IMR-90 (cell line): ENCODE data around the gene CCDC12. TPM values are rescaled to one million over a fixed set of nuclear protein-coding genes. Genes with fewer than 3 reads are reported as not detected.

Experiments used
- ATAC-seq: fragments of 200-7000 bp; cut with Tn5 transposase; 2 replicates; pipeline ENCODE4 v1.9.1; 2020; ENCODE audit warnings: low read depth, mild to moderate bottlenecking, moderate library complexity
- BruUV-seq: library from RNA; stranded (reverse); fragments of 400-500 nt; replicated peaks from 2 replicates; lab custom pipeline; 2021; lab: Mats Ljungman, UMichigan
- CTCF ChIA-PET: fragments of 300-600 bp; formaldehyde crosslinking; extraction: SDS; loops from one replicate; lab custom pipeline; 2021; ENCODE audit warnings: antibody characterized with exemption; lab: Yijun Ruan, JAX
- POLR2A ChIA-PET: fragments of 300-600 bp; sonication (Branson Sonifier 250); formaldehyde crosslinking; loops from one replicate; lab custom pipeline; 2022; ENCODE audit warnings: antibody characterized with exemption; ENCODE audit not compliant: unreplicated experiment; lab: Charles Lee
- DNase-seq: peaks from one replicate; pipeline ENCODE4 v3.0.0; 2013
- H2AFZ ChIP-seq: replicated peaks from 2 replicates; pipeline ENCODE3; 2013; ENCODE audit warnings: low read length, mild to moderate bottlenecking; ENCODE audit not compliant: poor library complexity
- H2AK5ac ChIP-seq: 2 replicates; pipeline ENCODE4 v1.6.1; 2013; ENCODE audit warnings: low read depth, low read length, inconsistent platforms
- H2AK9ac ChIP-seq: replicated peaks from 2 replicates; pipeline ENCODE3; 2013; ENCODE audit warnings: mild to moderate bottlenecking, low read depth, low read length, moderate library complexity; ENCODE audit not compliant: poor library complexity
- H2BK120ac ChIP-seq: 2 replicates; pipeline ENCODE4 v1.6.1; 2013; ENCODE audit warnings: low read depth, low read length, inconsistent platforms
- H2BK15ac ChIP-seq: 3 replicates; pipeline ENCODE4 v1.6.1; 2013; ENCODE audit warnings: low read depth, low read length, inconsistent platforms
- H2BK20ac ChIP-seq: 2 replicates; pipeline ENCODE4 v1.6.1; 2013; ENCODE audit warnings: low read depth, mild to moderate bottlenecking, inconsistent platforms, low read length, moderate library complexity
- H2BK5ac ChIP-seq: 2 replicates; pipeline ENCODE4 v1.6.1; 2013; ENCODE audit warnings: mild to moderate bottlenecking, low read depth, low read length, inconsistent platforms; ENCODE audit not compliant: poor library complexity, severe bottlenecking
- H3K14ac ChIP-seq: replicated peaks from 2 replicates; pipeline ENCODE4 v1.6.1; 2013; ENCODE audit warnings: low read depth, low read length, inconsistent platforms
- H3K18ac ChIP-seq: 2 replicates; pipeline ENCODE4 v1.6.1; 2013; ENCODE audit warnings: low read depth, low read length, control low read depth
- H3K23ac ChIP-seq: 2 replicates; pipeline ENCODE4 v1.6.1; 2013; ENCODE audit warnings: low read depth, low read length, inconsistent platforms
- H3K27ac ChIP-seq: 2 replicates; pipeline ENCODE4 v1.5.1; 2013; ENCODE audit warnings: mild to moderate bottlenecking, control low read depth, low read length; ENCODE audit not compliant: insufficient read depth
- H3K27me3 ChIP-seq: 2 replicates; pipeline ENCODE4 v1.6.1; 2013; ENCODE audit warnings: low read length; ENCODE audit not compliant: control insufficient read depth, insufficient read depth
- H3K36me3 ChIP-seq: 2 replicates; pipeline ENCODE4 v1.6.1; 2013; ENCODE audit warnings: low read length, mixed read lengths; ENCODE audit not compliant: control insufficient read depth, insufficient read depth
- H3K4ac ChIP-seq: 2 replicates; pipeline ENCODE4 v1.6.1; 2013; ENCODE audit warnings: low read depth, low read length, inconsistent platforms
- H3K4me1 ChIP-seq: 2 replicates; pipeline ENCODE4 v1.6.1; 2013; ENCODE audit warnings: low read length, mixed read lengths; ENCODE audit not compliant: control insufficient read depth, insufficient read depth
- H3K4me2 ChIP-seq: 2 replicates; pipeline ENCODE4 v1.6.1; 2013; ENCODE audit warnings: low read depth, mild to moderate bottlenecking, control low read depth, low read length, moderate library complexity
- H3K4me3 ChIP-seq: 2 replicates; pipeline ENCODE4 v1.5.1; 2013; ENCODE audit warnings: low read depth, mild to moderate bottlenecking, control low read depth, low read length, moderate library complexity; ENCODE audit not compliant: insufficient read depth
- H3K56ac ChIP-seq: 2 replicates; pipeline ENCODE4 v1.6.1; 2013; ENCODE audit warnings: low read length, inconsistent platforms; ENCODE audit not compliant: insufficient read depth; ENCODE audit errors: extremely low read depth
- H3K79me1 ChIP-seq, 2 experiments: 2 replicates each; pipeline ENCODE4 v1.6.1; 2013; ENCODE audit warnings: low read length in 2 of 2, inconsistent platforms in 1 of 2, low read depth in 1 of 2
- H3K9ac ChIP-seq: 2 replicates; pipeline ENCODE4 v1.6.1; 2013; ENCODE audit warnings: low read depth, low read length, control low read depth
- H3K9me1 ChIP-seq: 2 replicates; pipeline ENCODE4 v1.6.1; 2013; ENCODE audit warnings: low read length, inconsistent platforms; ENCODE audit not compliant: insufficient read depth
- H3K9me3 ChIP-seq: 2 replicates; pipeline ENCODE4 v1.6.1; 2013; ENCODE audit warnings: low read length; ENCODE audit not compliant: control insufficient read depth, insufficient read depth
- H4K20me1 ChIP-seq: 2 replicates; pipeline ENCODE4 v1.6.1; 2013; ENCODE audit warnings: low read length, inconsistent platforms; ENCODE audit not compliant: insufficient read depth
- H4K5ac ChIP-seq: 2 replicates; pipeline ENCODE4 v1.6.1; 2013; ENCODE audit warnings: mild to moderate bottlenecking, low read depth, low read length, control low read depth
- H4K8ac ChIP-seq, 2 experiments: 2 replicates each; pipeline ENCODE4 v1.6.1; 2013; ENCODE audit warnings: low read depth in 2 of 2, low read length in 2 of 2, control low read depth in 1 of 2, inconsistent platforms in 1 of 2
- H4K91ac ChIP-seq: 2 replicates; pipeline ENCODE4 v1.6.1; 2013; ENCODE audit warnings: low read depth, low read length, inconsistent platforms; ENCODE audit not compliant: insufficient read depth
- CHD1 ChIP-seq: IDR thresholded peaks from 2 replicates; pipeline ENCODE4 v1.6.1; 2012; ENCODE audit warnings: low read depth, low read length, improper control_type of control experiment
- FOS ChIP-seq: fragments of 150-350 bp; IDR thresholded peaks from 2 replicates; pipeline ENCODE4 v1.6.1; 2016; ENCODE audit warnings: low read depth, low read length
- MAFK ChIP-seq: IDR thresholded peaks from 2 replicates; pipeline ENCODE4 v1.6.1; 2012; ENCODE audit warnings: low read depth, low read length, improper control_type of control experiment
- MAZ ChIP-seq: IDR thresholded peaks from 2 replicates; pipeline ENCODE4 v1.6.1; 2012; ENCODE audit warnings: low read depth, mild to moderate bottlenecking, low read length, improper control_type of control experiment, moderate library complexity, borderline replicate concordance
- NFE2L2 ChIP-seq: fragments of 150-350 bp; IDR thresholded peaks from 2 replicates; pipeline ENCODE4 v1.6.1; 2016; ENCODE audit warnings: low read depth, mild to moderate bottlenecking, low read length
- POLR2A ChIP-seq: IDR thresholded peaks from 2 replicates; pipeline ENCODE4 v1.6.1; 2012; ENCODE audit warnings: mild to moderate bottlenecking, low read depth, low read length
- RAD21 ChIP-seq: IDR thresholded peaks from 2 replicates; pipeline ENCODE4 v1.6.1; 2012; ENCODE audit warnings: low read length, improper control_type of control experiment
- RCOR1 ChIP-seq: IDR thresholded peaks from 2 replicates; pipeline ENCODE4 v1.6.1; 2012; ENCODE audit warnings: mild to moderate bottlenecking, low read length, improper control_type of control experiment; ENCODE audit not compliant: insufficient replicate concordance
- RFX5 ChIP-seq: IDR thresholded peaks from 2 replicates; pipeline ENCODE4 v1.8.0; 2012; ENCODE audit warnings: low read depth, mild to moderate bottlenecking, low read length, moderate library complexity
- SMC3 ChIP-seq: fragments of 150-350 bp; IDR thresholded peaks from 2 replicates; pipeline ENCODE4 v1.6.1; 2016; ENCODE audit warnings: low read depth, mild to moderate bottlenecking, antibody characterized with exemption, low read length, moderate library complexity
- USF2 ChIP-seq: fragments of 150-350 bp; IDR thresholded peaks from 2 replicates; pipeline ENCODE4 v1.6.1; 2017; ENCODE audit warnings: mild to moderate bottlenecking, antibody characterized with exemption, low read length, low read depth
- WGBS, 2 experiments: methylation state at CpG; one replicate each; pipeline versions ENCODE4 v1.1.5 to v1.1.7; 2013; ENCODE audit warnings: missing lambda C conversion rate in 2 of 2; ENCODE audit not compliant: insufficient read length in 1 of 2; ENCODE audit errors: extremely low coverage in 2 of 2; 5-methylcytosine and 5-hydroxymethylcytosine counted together
- dilution Hi-C: fragments of 300-500 bp; cut with HindIII; formaldehyde crosslinking; loops from one replicate; pipeline ENCODE4 v1.14.3; 2018; ENCODE audit warnings: low sequenced_read_pairs; ENCODE audit not compliant: unreplicated experiment
- in situ Hi-C: fragments of 300-500 bp; cut with MboI; formaldehyde crosslinking; loops from 3 replicates; pipeline ENCODE4 v1.14.3; 2019; ENCODE audit warnings: low sequenced_read_pairs, inconsistent platforms, mixed read lengths
- intact Hi-C: fragments of 100-400 bp; cut with micrococcal nuclease; formaldehyde crosslinking; loops from 2 replicates; pipeline ENCODE4 v1.10.0; 2022
- polyA plus RNA-seq, 3 experiments: library from polyadenylated mRNA; depleted of rRNA; stranded (reverse); fragments of >200 nt; gene quantifications; 2 replicates each; pipeline ENCODE4 v1.2.3, GENCODE V29; 2012; ENCODE audit warnings: low replicate concordance in 1 of 3
- total RNA-seq: library from RNA; depleted of rRNA; stranded (reverse); fragments of >200 nt; gene quantifications from 2 replicates; pipeline ENCODE4 v1.2.3, GENCODE V29; 2012

CCDC12 gene
- total and polyA plus RNA-seq, 2 of the 4 experiments (the other 2 are of a cell fraction), result 15.2 to 35.1 TPM

GRCh38 chr3:46922871-46923558 is 53.5 kb downstream of the CCDC12 start:
- dilution Hi-C loops (no loop called here), intact Hi-C loops (loop anchor here (1.0 kb wide), 2 partner anchors 75 to 401 kb away; no protein-coding TSS in a partner anchor), in situ Hi-C loops (no loop called here)
- CTCF ChIA-PET, result interaction anchor here (0.6 to 1.5 kb wide), 4 partner anchors 12 to 461 kb away, joined by 3 to 5 read pairs (median 3); no protein-coding TSS in a partner anchor
- Histone ChIP-seq H3K56ac (no peak overlapping the region), H3K9me3 (peaks cover 4% of the 10 kb centered on the region; the same call in 1 of the 2 replicates), H3K79me1 (peaks cover 16 to 42% of the 10 kb centered on the region in 2 experiments), H4K91ac (no peak overlapping the region), H2BK5ac (no peak overlapping the region), H3K18ac (no peak overlapping the region), H2AFZ (peak overlapping the region; percentile 71), H3K9ac (no peak overlapping the region), H3K4me2 (no peak overlapping the region), H2BK20ac (no peak overlapping the region), H3K4me1 (no peaks in the 10 kb centered on the region), H3K36me3 (peaks cover 69% of the 10 kb centered on the region), H3K9me1 (no peaks in the 10 kb centered on the region), H4K8ac (no peak overlapping the region), H2AK9ac (no peak overlapping the region), H3K4ac (no peak overlapping the region), H3K23ac (no peak overlapping the region), H2BK120ac (no peak overlapping the region), H3K14ac (no peak overlapping the region), H4K20me1 (peaks cover 23% of the 10 kb centered on the region), H4K5ac (no peak overlapping the region), H3K27ac (no peak overlapping the region), H3K27me3 (no peaks in the 10 kb centered on the region), H2AK5ac (0 out of 2 replicates have a peak overlapping the region, but pooled peaks have one; percentile 20), H3K4me3 (no peak overlapping the region), H2BK15ac (no peak overlapping the region)
- TF ChIP-seq FOS, result no peak
- no peak for TF ChIP-seq CHD1
- TF ChIP-seq MAFK, result no peak
- TF ChIP-seq RAD21, result no peak
- no peak for TF ChIP-seq RCOR1
- no peak for TF ChIP-seq SMC3
- TF ChIP-seq NFE2L2, result no peak
- no peak for TF ChIP-seq RFX5
- TF ChIP-seq MAZ, result no peak
- no peak for TF ChIP-seq USF2
- TF ChIP-seq POLR2A, result no peak
- DNase-seq, result no peak
- BruUV-seq, result no TSS peak
- 100% methylated on average over 1 to 10 of the region's 16 CpGs for whole genome bisulfite sequencing, 2 experiments
- POLR2A ChIA-PET, result no interaction called here
- no peak for ATAC-seq
